22Rv1 (cell line): Measurements from ENCODE around the gene TEX26.

ENCODE experiments used
- ZFX ChIP-seq: fragments of 450-650 bp; IDR thresholded peaks from 2 replicates; pipeline ENCODE4 v1.6.1; 2017; ENCODE audit warnings: antibody characterized with exemption, borderline replicate concordance
- TF ChIP-seq, protein P1 (sequence below): fragments of 450-650 bp; IDR thresholded peaks from 2 replicates; pipeline ENCODE4 v1.5.1; 2017; ENCODE audit warnings: mild to moderate bottlenecking

DNA sequence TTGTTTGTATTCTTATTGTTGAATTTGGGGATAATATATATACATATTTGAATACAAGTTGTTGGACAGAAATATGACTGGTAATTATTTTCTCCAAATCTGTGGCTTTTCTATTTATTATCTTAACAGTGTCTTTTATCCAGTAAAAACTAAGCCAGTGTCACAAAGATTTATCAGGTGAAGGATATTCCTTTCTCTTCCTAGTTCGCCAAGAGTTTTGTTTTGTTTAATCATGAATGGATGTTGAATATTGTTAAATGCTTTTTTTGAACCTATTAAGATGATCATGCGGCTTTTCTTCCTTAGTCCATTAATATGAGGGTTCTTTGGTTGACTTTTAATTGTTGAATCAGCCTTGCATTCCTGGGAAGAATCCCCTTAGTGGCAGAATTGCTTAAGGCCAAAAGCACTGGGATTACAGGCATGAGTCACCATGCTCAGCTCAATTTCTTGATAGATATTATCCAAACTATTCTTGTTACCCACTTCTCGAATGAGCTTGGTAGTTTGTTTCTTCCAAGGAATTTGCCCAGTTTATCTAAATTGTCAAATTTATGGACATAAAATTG is 53.3 kb downstream of the TEX26 start:
- TF ChIP-seq, protein P1, sequence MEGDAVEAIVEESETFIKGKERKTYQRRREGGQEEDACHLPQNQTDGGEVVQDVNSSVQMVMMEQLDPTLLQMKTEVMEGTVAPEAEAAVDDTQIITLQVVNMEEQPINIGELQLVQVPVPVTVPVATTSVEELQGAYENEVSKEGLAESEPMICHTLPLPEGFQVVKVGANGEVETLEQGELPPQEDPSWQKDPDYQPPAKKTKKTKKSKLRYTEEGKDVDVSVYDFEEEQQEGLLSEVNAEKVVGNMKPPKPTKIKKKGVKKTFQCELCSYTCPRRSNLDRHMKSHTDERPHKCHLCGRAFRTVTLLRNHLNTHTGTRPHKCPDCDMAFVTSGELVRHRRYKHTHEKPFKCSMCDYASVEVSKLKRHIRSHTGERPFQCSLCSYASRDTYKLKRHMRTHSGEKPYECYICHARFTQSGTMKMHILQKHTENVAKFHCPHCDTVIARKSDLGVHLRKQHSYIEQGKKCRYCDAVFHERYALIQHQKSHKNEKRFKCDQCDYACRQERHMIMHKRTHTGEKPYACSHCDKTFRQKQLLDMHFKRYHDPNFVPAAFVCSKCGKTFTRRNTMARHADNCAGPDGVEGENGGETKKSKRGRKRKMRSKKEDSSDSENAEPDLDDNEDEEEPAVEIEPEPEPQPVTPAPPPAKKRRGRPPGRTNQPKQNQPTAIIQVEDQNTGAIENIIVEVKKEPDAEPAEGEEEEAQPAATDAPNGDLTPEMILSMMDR: no peak
- TF ChIP-seq ZFX: no peak
